ENCODE data around the gene MRPS21. TPM values are rescaled to one million over a fixed set of nuclear protein-coding genes. Genes with fewer than 3 reads are reported as not detected.

Gene MRPS21
- total and polyA plus RNA-seq, 9 of the 15 experiments (the other 6 are each of a cell fraction or from before 2014, with no cell fraction given): 119 to 407 (median 149) TPM

DNA sequence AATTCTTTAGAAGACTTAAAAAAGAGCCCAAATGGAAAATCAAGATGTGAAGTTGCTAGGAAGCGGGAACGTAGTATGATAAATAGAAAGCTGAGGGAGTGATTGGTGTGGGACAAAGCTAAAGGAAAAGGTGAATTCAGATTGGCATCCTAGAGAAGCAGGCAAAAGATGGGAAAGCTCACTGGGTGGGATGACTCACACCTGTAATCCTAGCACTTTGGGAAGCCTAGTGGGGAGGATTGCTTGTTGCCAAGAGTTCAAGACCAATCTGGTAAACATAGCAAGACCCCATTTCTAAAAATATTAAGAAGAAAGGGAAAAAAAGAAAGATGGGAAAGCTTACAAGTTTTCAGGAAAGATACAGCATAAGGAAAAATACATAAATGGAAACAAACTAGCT is 1.8 kb downstream of the MRPS21 start:
- ChIA-PET POLR2A (interaction anchor here (0.6 to 1.3 kb wide), 3 partner anchors 23 to 409 kb away, joined by 3 read pairs; partner anchors contain the start of gene C1orf54), CTCF (ENCODE audit: low intra/inter-chr PET ratio) (no interaction called here)
- Histone ChIP-seq H3K4me3 (peak overlapping the region; percentile 56; the same call in 1 of the 2 replicates), H4K20me1 (replicated peaks; ENCODE audit: control insufficient read depth, insufficient read depth, low read length) (no peaks in the 10 kb centered on the region), H3K4me1 (replicated peaks in 1 of 2; ENCODE audit: control insufficient read depth in 2 of 2, insufficient read depth in 2 of 2, low read length in 2 of 2) (peaks cover 13 to 14% of the 10 kb centered on the region in 2 experiments), H3K36me3 (ENCODE audit: control insufficient read depth, insufficient read depth, low read length) (peaks cover 49% of the 10 kb centered on the region), H3K79me2 (ENCODE audit: control insufficient read depth, insufficient read depth, low read length) (peaks cover 47% of the 10 kb centered on the region), H2AFZ (ENCODE audit: low read depth, low read length) (no peak overlapping the region), H3K9me1 (ENCODE audit: control insufficient read depth, insufficient read depth, low read length) (no peaks in the 10 kb centered on the region), H3K9ac (ENCODE audit: insufficient read depth in 1 of 2, low read depth in 2 of 2, low read length in 2 of 2) (no peak overlapping the region), H3K4me2 (ENCODE audit: insufficient read depth, low read length) (no peak overlapping the region), H3K9me3 (replicated peaks; ENCODE audit: control insufficient read depth, insufficient read depth, low read depth, low read length) (no peaks in the 10 kb centered on the region), H3K27me3 (ENCODE audit: control insufficient read depth in 2 of 2, insufficient read depth in 2 of 2, low read length in 2 of 2) (no peaks in the 10 kb centered on the region), H3K27ac (ENCODE audit: extremely low read depth, low read depth, low read length) (no peak overlapping the region)
- TSS peak; percentile 29 for BruUV-seq (replicated peaks)
- 89% methylated on average over 2 of the region's 2 CpGs for WGBS (ENCODE audit: insufficient coverage, low coverage, missing lambda C conversion rate)
- TF ChIP-seq BCL6 (CRISPR knock-in tag; IDR thresholded peaks at IDR 0.05): no peak
- no peak for TF ChIP-seq ZNF165 (CRISPR knock-in tag; IDR thresholded peaks at IDR 0.05; ENCODE audit: borderline replicate concordance)
- no peak for TF ChIP-seq ZNF507 (tag; conservative IDR thresholded peaks at IDR 0.05)
- TF ChIP-seq, protein P1, sequence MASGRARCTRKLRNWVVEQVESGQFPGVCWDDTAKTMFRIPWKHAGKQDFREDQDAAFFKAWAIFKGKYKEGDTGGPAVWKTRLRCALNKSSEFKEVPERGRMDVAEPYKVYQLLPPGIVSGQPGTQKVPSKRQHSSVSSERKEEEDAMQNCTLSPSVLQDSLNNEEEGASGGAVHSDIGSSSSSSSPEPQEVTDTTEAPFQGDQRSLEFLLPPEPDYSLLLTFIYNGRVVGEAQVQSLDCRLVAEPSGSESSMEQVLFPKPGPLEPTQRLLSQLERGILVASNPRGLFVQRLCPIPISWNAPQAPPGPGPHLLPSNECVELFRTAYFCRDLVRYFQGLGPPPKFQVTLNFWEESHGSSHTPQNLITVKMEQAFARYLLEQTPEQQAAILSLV (tag; IDR thresholded peaks at IDR 0.05): no peak
- TF ChIP-seq ZSCAN29 (IDR thresholded peaks at IDR 0.05): no peak
- TF ChIP-seq DMBX1 (CRISPR knock-in tag; IDR thresholded peaks at IDR 0.05; ENCODE audit: borderline replicate concordance): no peak
- TF ChIP-seq, protein P2, sequence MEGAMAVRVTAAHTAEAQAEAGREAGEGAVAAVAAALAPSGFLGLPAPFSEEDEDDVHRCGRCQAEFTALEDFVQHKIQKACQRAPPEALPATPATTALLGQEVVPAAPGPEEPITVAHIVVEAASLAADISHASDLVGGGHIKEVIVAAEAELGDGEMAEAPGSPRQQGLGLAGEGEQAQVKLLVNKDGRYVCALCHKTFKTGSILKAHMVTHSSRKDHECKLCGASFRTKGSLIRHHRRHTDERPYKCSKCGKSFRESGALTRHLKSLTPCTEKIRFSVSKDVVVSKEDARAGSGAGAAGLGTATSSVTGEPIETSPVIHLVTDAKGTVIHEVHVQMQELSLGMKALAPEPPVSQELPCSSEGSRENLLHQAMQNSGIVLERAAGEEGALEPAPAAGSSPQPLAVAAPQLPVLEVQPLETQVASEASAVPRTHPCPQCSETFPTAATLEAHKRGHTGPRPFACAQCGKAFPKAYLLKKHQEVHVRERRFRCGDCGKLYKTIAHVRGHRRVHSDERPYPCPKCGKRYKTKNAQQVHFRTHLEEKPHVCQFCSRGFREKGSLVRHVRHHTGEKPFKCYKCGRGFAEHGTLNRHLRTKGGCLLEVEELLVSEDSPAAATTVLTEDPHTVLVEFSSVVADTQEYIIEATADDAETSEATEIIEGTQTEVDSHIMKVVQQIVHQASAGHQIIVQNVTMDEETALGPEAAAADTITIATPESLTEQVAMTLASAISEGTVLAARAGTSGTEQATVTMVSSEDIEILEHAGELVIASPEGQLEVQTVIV (CRISPR knock-in tag; IDR thresholded peaks at IDR 0.05; ENCODE audit: borderline replicate concordance): no peak
- TF ChIP-seq ZZZ3 (IDR thresholded peaks at IDR 0.05): no peak
- TF ChIP-seq ASH1L (IDR thresholded peaks at IDR 0.05; ENCODE audit: borderline replicate concordance, low read depth, partially characterized antibody): no peak
- TF ChIP-seq, protein P3, sequence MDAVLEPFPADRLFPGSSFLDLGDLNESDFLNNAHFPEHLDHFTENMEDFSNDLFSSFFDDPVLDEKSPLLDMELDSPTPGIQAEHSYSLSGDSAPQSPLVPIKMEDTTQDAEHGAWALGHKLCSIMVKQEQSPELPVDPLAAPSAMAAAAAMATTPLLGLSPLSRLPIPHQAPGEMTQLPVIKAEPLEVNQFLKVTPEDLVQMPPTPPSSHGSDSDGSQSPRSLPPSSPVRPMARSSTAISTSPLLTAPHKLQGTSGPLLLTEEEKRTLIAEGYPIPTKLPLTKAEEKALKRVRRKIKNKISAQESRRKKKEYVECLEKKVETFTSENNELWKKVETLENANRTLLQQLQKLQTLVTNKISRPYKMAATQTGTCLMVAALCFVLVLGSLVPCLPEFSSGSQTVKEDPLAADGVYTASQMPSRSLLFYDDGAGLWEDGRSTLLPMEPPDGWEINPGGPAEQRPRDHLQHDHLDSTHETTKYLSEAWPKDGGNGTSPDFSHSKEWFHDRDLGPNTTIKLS (IDR thresholded peaks at IDR 0.05; ENCODE audit: borderline replicate concordance, low read depth): no peak
- TF ChIP-seq MTA3 (IDR thresholded peaks at IDR 0.05; ENCODE audit: borderline replicate concordance): no peak
- intact Hi-C loops (cut with micrococcal nuclease) (no loop called here), in situ Hi-C loops (cut with MboI) (no loop called here)
- no peak for DNase-seq (ENCODE audit: extremely low read depth in 1 of 4, low spot score in 3 of 4)
- FAIRE-seq: no peak
- ATAC-seq: no peak

Measured in K562 (cell line).